Stimulated activated CD4-positive, alpha-beta T cell treated with anti-CD3 and anti-CD28 coated beads, Interleukin-12 subunit alpha, Interleukin-12 subunit beta, amount 100 ng/mL, for 4 hours (primary cell): ENCODE measurements around the gene SECTM1.

Experiments used
- DNase-seq: peaks from one replicate; pipeline ENCODE4 v3.0.0-alpha.2; 2020

SECTM1 gene

DNA sequence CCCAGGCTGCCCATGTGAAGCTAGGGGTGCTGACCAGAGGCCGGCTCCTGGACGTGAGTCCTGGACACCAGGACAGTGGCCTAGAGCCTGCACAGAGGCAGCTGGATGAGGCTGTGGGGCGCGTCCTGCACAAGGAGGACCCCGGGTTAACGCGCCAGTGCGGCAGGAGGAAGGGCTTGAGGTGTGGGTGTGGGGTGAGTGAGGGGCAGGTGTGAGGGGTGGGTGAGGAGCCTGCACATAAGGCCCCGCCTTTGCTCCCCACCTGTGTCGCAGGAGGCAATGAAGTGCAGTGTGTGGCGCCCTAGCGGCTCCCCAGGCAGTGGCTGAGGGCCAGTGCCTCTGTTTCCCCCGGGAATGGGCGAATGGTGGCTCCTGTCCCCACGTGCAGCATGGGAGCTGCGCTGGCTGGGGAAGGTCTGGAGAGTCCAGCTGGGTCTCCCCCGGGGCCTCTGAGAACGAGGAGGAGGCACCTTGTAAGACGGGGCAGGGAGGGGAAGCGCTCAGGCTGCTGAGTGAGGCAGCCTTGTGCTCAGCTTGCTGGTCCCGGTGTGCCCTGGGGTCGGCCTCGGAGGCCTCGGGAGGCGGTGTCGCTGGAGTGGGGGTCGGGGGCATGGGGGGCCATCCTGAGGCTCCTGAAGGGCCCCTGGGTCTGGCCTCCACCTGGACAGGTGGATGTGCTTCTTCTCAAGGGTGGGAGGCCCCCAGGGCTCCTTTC is 19.4 kb downstream of the SECTM1 start:
- no peak for DNase-seq

DNA sequence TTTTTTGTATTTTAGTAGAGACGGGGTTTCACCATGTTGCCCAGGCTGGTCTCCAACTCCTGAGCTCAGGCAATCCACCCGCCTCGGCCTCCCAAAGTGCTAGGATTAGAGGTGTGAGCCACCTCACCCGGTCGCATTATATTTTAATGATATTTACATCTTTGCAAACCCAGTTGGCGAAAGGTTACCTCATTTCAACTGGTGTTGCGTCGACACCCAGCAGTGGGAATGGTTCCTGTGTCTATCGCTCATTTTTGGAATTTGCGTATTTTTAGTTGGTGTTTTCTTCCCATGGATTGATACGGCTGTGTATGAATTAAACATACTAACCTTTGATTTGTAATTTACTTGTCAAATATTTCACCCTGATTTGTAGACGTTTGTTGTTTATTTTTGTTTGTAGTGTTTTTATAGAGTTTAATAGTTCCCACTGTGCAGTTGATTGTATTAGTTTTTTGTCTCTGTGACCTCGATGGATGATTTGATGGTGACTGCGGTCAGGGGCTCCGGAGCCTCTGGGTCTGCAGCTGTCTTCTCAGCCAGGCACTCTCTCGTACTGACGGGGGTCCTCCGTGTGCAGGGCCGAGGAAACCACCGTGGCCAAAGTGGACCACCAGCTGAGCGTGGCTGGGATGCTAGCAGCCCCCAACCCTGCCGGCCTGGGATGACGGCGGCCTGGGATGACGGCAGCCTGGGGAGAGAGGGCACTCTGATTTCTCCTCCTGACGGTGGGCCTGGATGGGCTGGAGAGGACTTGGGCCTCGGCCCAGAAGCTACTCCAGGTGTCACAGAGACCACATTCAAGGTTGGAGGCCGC is 20.2 kb downstream of the SECTM1 start:
- no peak for DNase-seq

DNA sequence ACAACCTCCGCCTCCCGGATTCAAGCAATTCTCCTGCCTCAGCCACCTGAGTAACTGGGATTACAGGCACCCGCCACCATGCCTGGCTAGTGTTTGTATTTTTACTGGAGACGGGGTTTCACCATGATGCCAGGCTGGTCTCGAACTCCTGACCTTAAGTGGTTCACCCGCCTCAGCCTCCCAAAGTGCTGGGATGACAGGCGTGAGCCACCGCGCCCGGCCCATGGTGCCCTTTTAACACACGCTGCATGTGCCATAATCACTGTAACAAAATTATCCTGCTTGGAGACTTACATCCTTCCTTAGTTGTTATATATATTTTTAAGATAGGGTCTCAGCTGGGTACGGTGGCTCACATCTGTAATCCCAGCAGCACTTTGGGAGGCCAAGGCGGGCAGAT is 21.6 kb downstream of the SECTM1 start:
- no peak for DNase-seq

DNA sequence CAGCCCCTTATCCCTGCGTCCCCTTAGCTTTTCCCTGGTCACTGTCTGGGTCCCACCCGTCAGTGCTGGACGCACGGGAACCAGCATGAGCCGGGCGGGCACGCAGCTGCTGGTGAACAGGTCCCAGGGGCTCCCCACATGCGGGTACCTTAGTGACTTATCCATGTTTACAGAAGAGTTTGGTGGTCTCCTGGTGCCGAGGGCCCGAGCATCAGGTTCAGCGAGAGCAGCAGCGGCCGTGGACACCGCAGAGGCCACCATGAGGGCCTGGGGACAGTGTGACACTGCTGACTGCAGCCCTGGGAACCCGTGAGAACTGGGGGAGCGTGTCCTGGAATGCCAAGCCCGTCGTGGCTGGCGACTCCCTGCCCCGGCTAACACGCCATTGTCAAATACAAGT is 22.7 kb downstream of the SECTM1 start:
- DNase-seq, result no peak

DNA sequence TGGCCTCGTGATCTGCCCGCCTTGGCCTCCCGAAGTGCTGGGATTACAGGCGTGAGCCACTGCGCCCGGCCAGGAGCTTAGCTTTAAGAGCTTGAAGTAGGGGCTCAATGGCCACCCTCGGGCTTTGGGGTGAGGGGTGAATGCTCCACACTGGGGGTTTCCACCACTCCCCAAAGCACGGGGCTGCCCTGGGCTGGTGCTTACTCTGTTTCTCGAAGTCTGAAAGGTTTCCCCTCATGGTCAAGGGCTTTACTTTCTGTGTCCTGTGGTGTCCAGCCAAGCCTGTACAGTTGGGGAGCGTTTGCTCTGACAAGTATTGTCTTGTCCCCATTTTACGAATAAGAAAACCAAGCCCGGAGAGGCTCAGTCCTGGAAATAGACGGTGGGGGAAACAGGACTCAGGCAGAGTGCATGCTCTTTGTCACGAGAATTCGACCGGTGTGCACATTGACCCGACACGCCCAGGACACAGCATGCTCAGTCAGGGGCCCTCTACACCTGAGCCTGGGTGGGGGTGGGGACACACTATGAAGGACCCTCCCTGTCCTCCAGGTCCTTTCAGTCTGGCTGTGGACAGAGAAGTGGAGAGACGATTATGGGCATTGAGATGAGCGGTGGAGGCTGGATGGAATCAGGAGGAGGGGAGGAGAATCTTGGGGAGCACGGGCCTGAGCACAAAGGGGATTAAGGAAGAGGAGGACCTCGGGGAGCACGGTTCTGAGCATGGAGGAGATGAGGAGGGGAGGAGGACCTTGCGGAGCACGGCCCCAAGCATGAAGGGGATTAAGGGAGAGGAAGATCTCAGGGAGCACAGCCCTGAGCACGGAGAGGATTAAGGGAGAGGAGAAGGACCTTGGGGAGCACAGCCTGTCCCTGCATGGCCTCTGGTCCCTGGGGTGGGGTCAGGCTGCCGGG is 23.7 kb downstream of the SECTM1 start:
- DNase-seq, result no peak

DNA sequence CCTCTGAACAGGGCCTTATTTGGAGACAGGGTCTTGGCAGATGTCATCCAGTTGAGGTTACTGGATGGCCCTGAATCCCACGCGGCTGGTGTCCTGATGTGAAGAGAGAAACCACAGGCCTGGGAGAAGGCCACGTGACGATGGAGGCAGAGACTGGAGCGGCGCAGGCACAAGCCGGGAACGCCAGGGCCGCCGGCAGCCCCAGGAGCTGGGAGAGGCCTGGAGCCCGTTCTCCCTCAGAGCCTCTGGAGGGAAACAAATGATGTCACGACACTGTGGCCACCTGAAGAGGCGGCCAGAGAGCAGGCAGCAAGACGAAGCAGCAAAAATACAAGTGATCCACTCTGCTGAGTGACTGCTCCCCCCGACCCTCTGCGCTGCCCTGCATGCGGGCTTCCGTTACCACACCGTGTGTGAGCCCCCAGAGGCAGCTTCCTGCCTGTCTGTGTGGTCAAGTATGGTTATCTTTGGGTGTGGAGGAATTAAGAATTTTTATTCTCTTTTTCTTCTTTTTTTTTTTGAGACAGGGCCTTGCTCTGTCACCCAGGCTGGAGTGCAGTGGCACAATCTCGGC is 27.8 kb downstream of the SECTM1 start:
- no peak for DNase-seq

DNA sequence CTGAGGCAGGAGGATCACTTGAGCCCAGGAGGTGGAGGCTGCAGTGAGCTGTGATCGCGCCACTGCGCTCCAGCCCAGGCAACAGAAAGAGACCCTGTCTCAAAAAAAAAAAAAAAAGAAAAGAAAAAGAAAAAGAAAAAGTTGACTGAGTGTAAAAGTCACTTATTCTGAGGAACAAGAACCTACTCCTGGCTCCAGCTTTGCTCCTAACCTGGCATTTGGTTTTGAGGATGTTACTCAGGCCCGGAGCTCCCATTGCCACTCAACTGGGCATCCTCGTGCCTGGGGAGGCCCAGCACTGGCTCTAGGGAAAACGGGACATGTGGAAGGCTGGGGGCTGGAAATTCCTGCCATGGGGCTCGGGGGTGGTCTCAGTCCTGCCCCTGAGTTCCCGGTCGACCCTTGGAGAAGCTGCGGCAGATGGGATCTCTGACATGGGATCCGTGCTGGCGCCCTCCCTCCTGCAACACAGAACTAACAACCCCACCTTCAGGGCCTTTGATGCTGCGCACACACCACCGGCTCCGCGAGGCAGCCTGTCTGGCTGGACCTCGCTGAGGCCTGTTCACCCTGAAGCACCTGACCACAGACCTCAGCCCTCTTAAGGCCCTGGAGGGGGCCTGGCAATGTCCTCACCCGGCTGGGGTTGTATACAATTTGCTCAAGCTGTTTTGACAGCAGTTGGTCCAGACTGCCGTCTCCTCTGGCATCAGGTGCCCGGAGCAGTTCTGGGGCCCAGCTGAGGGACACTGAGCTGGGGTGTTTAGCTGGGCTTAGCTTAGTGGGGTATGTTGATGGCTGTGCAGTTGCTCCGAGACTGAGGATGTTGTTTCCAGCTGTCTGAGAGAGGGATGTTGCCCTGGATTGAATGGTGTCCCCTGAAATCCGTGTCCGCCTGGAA is 28.5 kb downstream of the SECTM1 start:
- no peak for DNase-seq

DNA sequence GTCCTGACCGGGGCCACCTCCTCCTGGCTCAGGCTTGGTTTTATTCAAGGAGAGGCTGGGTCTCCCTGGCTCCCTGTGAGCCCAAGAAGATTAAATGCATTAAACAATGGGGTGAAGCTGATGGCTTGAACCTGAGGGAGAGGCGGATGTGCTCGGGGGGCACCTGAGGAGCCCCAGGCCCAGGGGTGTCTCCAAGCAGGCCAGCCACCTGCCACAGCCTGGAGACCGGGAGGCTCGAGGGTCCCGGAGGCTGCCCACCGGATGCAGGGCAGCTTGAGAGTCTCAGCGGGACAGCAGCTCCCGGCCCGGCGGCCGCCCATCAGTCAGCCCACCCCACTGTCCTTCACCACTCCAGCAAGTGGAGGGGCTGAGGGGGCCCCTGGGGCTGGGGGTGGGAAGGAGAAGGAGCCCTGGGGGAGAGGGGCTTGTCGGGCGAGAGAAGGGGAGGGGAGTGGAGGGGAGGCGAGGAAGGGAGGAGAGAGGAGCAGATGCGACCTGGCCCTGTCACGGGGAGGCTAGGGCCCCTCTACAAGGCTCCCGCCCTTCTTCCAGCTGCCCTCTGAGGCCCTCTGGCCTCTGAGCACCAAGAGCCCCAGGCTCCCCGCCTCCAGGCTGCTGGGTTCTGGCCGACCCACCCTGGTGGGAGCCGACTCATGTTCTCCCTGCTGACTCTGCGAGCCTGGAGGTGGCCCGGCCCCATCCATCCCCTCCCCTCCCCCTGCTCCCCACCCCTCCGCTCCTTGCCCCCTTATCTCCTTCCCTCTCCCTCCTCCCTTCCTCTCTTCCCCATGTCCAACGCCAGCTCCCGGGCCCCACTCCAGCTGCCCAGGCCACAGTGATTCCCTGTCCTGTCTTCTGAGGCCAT is 29.4 kb downstream of the SECTM1 start:
- DNase-seq, result no peak

DNA sequence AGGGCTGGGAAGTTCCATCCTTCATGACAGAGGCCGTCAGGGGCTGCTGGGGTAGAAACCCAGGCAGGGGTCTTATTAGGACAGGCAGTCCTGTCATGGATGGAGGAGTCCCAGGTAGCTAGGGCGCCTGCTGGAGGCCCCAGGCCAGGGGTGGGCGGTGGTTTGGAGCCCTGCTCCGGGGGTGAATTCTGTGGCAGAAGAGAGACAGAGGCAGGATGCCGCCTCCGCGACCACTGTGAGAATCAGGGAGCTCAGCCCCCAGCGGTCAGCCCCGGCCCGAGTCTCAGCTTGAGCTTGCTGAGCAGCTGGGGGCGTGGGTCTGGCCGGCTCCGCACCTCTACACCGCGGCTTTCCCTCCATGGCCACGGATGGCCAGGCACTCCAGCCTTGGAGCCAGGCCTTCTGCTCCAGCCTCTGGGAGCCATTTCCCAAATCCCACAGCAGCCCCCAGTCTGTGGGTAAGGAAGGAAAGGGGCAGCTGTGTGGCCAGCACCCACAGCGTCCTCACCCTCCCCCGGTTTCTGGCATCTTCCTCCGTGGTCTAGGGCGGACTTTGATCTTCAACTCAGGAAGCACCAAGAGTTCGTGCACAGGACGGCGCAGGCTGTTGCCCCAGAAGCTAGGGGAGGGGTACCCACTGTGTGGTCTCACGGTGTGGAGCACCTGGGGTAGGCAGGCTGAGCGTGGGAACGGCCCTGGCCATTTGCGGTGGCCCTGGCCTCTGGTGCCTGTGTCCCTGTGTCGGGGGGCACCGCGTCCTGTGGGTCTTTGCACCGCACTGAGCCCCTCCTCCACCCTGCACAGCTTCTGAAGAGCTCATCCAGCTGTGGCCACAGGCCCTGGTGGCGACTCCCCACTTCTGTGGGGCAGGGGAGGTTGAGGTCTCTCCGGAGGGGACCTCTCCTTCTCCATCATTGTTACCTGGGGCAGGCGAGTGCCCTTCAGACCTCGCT is 30.3 kb downstream of the SECTM1 start:
- no peak for DNase-seq

DNA sequence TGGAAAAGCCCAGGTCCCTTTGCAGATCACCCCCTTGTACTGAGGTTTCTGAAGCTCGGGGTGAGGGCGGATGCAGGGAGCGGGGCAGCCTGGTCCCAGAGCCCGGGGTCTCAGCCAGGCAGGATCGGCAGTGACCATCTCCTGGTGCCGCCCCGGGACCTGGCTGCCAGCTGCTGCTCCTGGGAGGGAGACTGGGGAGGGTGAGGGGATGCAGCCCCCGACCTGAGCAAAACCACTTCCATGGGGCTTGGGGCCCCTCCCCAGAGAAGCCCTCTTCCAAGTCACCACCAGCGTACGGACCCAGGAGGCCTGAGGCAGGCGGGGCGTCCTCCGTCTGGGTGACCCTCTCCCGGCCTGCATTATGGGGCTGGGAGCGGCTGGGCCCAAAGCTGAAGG is 31.0 kb downstream of the SECTM1 start:
- no peak for DNase-seq

DNA sequence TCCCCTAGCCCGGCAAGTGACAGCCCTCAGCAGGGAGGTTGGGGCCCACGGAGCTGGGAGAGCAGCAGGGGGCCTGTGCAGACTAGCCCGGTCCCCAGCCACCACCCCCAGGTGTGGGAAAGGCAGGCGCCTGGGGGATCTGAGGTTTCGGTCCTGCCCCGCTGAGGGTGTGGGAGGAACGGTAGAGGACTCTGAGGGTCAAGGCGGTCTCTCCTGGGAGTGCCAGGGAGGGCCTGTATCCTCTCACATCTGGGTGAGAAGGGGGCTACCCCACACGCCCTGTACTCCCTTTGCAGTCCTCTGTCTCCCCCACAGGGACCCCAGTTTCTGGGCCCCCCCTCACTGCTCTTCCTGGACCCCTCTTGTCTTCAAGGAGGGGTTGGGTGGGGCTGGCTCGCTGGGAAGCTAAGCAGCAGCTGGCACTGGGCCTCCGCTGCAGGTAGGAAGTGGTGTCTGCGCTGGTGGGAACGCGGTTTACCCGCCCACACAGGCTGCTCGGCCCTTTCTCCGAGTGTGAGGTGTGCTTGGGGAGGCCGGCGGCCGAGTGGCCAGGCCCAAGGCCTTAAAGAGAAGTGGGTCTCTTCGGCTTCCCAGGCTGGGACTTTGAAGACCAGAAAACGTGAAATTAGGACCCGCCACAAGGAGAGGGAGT is 31.5 kb downstream of the SECTM1 start:
- DNase-seq, result peak; percentile 59

DNA sequence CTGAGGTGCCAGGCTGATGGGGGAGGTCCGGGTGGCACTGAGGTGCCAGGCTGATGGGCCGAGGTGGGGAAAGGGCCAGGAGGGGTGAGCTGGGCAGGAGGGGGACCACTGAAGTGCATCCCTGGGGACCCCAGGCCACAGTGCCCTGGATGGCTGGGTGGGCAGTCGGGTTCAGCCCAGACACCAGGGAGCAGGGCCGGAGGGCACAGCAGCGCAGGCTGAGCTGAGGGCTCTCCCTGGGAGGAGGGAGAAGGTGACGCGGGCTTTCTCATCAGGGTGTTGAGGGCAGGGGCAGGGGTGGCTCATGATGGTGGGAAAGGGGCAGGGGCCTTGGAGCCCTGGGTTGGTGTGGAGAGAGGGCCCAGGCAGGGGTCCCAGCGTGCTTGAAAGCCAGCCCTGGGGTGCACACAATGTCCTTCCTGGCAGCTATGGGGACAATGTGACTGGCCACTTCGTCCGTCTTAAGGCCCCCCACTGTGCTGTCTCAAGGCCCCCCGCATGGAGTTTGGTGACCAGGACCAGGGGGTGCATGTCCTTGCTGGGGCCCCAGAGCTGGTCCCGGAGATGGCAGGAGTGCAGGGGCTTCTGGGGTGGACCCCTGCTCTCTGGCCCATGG is 32.2 kb downstream of the SECTM1 start:
- DNase-seq, result no peak

DNA sequence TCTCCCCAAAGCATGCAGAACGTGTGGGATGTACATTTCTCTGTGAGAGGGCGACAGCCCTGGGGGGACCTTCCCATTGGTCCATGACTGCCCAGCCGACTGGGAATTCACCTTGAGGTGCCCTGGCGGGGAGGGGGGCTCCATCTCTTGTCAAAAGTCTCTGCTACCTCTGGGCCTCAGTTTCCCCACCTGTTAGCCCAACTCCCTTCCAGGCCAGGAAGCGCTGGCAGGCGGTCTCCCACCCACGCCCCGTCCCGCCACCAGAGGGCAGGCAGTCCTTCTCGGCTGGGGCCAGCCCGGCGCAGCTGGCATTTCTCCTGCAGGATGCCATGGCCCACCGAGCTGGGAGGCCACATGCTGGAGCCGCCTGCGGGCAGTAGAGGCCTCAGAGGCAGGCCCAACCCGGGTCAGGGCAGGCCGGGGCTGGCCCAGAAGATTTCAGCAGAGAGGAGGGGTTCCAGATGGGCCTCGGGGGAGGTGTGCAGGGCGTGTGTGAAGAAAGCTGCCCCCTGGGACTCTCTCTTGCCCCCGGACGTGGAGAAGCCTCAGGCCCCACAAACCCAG is 32.8 kb downstream of the SECTM1 start:
- DNase-seq, result peak; percentile 66

DNA sequence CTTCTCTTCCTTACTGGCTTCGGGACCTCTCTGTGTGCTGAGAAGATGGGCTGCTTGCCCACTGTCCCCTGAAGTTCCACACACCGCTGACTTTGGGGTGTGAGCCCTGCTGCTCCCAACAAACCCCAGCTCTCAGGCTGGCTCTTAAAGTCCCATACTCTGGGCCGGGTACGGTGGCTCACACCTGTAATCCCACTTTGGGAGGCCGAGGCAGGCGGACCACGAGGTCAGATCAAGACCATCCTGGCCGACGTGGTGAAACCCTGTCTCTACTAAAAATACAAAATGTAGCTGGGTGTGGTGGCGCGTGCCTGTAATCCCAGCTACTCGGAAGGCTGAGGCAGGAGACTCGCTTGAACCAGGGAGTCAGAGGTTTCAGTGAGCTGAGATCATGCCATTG is 33.3 kb downstream of the SECTM1 start:
- no peak for DNase-seq

DNA sequence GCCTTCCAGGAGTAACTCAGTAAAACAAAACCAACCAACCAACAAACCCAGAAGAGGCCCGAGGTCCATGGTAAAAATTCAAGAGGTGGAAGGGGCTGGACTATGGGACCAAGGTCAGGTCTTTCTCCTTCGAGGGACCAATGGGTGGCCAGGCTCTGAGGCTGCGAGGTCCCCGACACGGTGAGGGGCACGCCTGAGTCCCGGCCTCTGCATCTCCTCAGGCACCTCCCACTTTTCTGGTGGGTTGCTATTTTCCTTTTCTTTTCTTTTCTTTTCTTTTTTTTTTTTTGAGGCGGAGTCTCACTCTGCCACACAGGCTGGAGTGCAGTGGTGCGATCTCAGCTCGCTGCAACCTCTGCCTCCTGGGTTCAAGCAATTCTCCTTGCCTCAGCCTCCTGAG is 34.1 kb downstream of the SECTM1 start:
- DNase-seq, result peak; percentile 40

DNA sequence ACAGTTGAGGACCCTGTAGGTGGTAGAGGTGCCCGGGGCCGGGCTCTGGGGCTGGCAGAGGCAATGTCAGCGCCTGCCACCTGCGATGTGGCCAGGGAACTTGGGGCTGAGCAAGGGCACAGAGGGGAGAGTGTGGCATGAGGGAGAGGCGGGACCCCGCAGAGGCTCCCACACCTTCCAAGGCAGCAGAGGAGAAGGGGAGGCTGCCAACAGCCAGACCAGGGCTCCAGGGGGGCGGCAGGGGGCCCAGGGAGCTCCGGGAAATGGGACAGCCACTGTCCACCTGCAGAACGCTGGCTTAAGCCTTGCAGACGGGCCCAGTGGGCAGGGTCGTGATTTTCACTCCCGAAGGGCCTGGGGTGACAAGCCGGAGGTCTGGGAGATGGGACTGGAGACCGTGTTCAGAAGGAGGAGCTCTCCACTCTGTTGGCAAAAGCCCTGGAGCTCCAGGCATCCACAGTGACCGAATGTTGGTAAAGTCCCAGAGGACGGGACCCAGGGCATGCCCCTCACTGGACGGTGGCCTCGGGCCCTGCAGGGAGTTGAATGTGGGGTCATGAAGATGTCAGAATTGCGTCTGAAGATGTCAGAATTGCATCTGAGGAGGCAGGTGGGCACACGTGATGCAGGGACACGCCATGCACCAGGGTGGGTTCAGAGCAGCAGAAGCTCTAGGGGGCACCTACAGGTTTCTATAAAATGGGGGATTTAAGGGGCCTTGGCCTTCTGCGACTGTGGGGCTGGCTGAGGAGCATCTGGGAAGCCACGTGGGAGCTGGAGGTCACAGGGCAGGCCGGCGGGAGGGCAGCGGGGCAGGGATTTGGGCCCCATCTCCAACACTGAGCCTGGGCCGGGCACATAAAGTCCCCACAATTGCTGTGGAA is 34.8 kb downstream of the SECTM1 start:
- no peak for DNase-seq
